SU-DHL-6 (cell line): Measurements from ENCODE around the gene DROSHA.
"Not testable (repeated sequence)": the region's sequence is repeated elsewhere in the genome, so short reads cannot be mapped to it uniquely, and the experiment has no call there.

ENCODE experiments used
- H2AFZ ChIP-seq: fragments of 200-600 bp; sonication (generic); 2 replicates; pipeline ENCODE4 v1.6.1; 2014; ENCODE audit warnings: low read depth, mild to moderate bottlenecking, moderate library complexity, mixed read lengths, antibody characterized with exemption, low read length; ENCODE audit not compliant: severe bottlenecking
- H3F3A ChIP-seq: fragments of 200-600 bp; shearing (Covaris generic); 2 replicates; pipeline ENCODE4 v1.6.0; 2016; ENCODE audit warnings: antibody characterized with exemption, mild to moderate bottlenecking; ENCODE audit not compliant: insufficient read depth
- H3K27ac ChIP-seq: fragments of 200-600 bp; sonication (generic); 2 replicates; pipeline ENCODE4 v1.5.1; 2016; ENCODE audit warnings: low read depth, mild to moderate bottlenecking, low read length, moderate library complexity, mixed read lengths
- H3K27me3 ChIP-seq: fragments of 200-600 bp; sonication (generic), shearing (Covaris generic); 2 replicates; pipeline ENCODE4 v1.6.0; 2014; ENCODE audit warnings: mild to moderate bottlenecking, low read length
- H3K36me3 ChIP-seq: fragments of 200-600 bp; sonication (generic); 2 replicates; pipeline ENCODE4 v1.6.1; 2014; ENCODE audit warnings: mild to moderate bottlenecking, low read length, mixed read lengths
- H3K4me2 ChIP-seq: fragments of 300-600, 200-600 bp; shearing (Covaris generic), sonication (generic); 2 replicates; pipeline ENCODE4 v1.6.0; 2014; ENCODE audit warnings: low read length, low read depth, mild to moderate bottlenecking; ENCODE audit not compliant: poor library complexity, severe bottlenecking
- H3K4me3 ChIP-seq: fragments of 200-600 bp; sonication (generic); 2 replicates; pipeline ENCODE4 v1.5.1; 2014; ENCODE audit warnings: antibody characterized with exemption, low read length, mild to moderate bottlenecking, mixed read lengths; ENCODE audit not compliant: insufficient read depth, poor library complexity, severe bottlenecking
- H3K79me2 ChIP-seq: fragments of 200-600 bp; sonication (generic); 2 replicates; pipeline ENCODE4 v1.6.1; 2014; ENCODE audit warnings: mild to moderate bottlenecking, low read length, moderate library complexity; ENCODE audit not compliant: insufficient read depth
- H3K9ac ChIP-seq: fragments of 200-600 bp; sonication (generic); 2 replicates; pipeline ENCODE4 v1.7.0; 2014; ENCODE audit warnings: mild to moderate bottlenecking, low read length
- H3K9me2 ChIP-seq: fragments of 200-600 bp; sonication (generic); replicated peaks from 2 replicates; pipeline ENCODE4 v1.6.1; 2014; ENCODE audit warnings: low read length; ENCODE audit not compliant: insufficient read depth
- H3K9me3 ChIP-seq: fragments of 200-600 bp; sonication (generic); 2 replicates; pipeline ENCODE4 v1.6.1; 2014; ENCODE audit warnings: low read length, mixed read lengths; ENCODE audit not compliant: insufficient read depth
- H4K20me1 ChIP-seq: fragments of 200-600 bp; sonication (generic); 2 replicates; pipeline ENCODE4 v1.6.1; 2014; ENCODE audit warnings: low read depth, mild to moderate bottlenecking, antibody characterized with exemption, low read length, moderate library complexity, mixed read lengths
- CTCF ChIP-seq: fragments of 200-600 bp; sonication (generic); IDR thresholded peaks from one replicate; pipeline ENCODE4 v1.5.1; 2017; ENCODE audit warnings: antibody characterized with exemption, mild to moderate bottlenecking, low read length, moderate library complexity; ENCODE audit not compliant: insufficient read depth, poor library complexity, severe bottlenecking
- EZH2phosphoT487 ChIP-seq: fragments of 200-600 bp; sonication (generic), shearing (Covaris generic); conservative IDR thresholded peaks from 2 replicates; pipeline ENCODE4 v1.6.1; 2018; ENCODE audit warnings: mild to moderate bottlenecking, antibody characterized with exemption, low read length, moderate library complexity, mixed read lengths

DROSHA gene

GRCh38 chr5:31553863-31554262, 22.0 kb upstream of the DROSHA start:
- H3K36me3 ChIP-seq = peaks cover 13% of the 10 kb centered on the region
- H3K27ac ChIP-seq = no peak overlapping the region
- H2AFZ ChIP-seq = no peak overlapping the region
- TF ChIP-seq CTCF (no peak), EZH2phosphoT487 (no peak)
- H3F3A ChIP-seq = no peaks in the 10 kb centered on the region
- H3K9me2 ChIP-seq = no peaks in the 10 kb centered on the region
- no peaks in the 10 kb centered on the region for H3K79me2 ChIP-seq
- no peaks in the 10 kb centered on the region for H4K20me1 ChIP-seq
- H3K27me3 ChIP-seq = no peaks in the 10 kb centered on the region
- no peak overlapping the region for H3K9ac ChIP-seq
- H3K9me3 ChIP-seq = no peaks in the 10 kb centered on the region
- H3K4me3 ChIP-seq = no peak overlapping the region
- H3K4me2 ChIP-seq = no peak overlapping the region

GRCh38 chr5:31551878-31552277, 20.0 kb upstream of the DROSHA start:
- Histone ChIP-seq H3K9me2 (no peaks in the 10 kb centered on the region), H2AFZ (no peak overlapping the region), H3K4me2 (no peak overlapping the region)

GRCh38 chr5:31549114-31549513, 17.2 kb upstream of the DROSHA start:
- not testable (repeated sequence) for H3K4me3 ChIP-seq, H3F3A ChIP-seq, H3K79me2 ChIP-seq, H3K9me3 ChIP-seq, H2AFZ ChIP-seq, H3K27ac ChIP-seq, H3K4me2 ChIP-seq, H3K9ac ChIP-seq, H3K9me2 ChIP-seq, H4K20me1 ChIP-seq, H3K27me3 ChIP-seq
- H3K36me3 ChIP-seq = peaks cover 23% of the 10 kb centered on the region

More at GRCh38 chr5:31551878-31552277, 20.0 kb upstream of the DROSHA start:
- Histone ChIP-seq H3K36me3 (peaks cover 13% of the 10 kb centered on the region), H3K4me3 (no peak overlapping the region), H3F3A (no peaks in the 10 kb centered on the region), H3K27ac (no peak overlapping the region), H3K9me3 (no peaks in the 10 kb centered on the region), H3K79me2 (no peaks in the 10 kb centered on the region), H3K9ac (no peak overlapping the region), H3K27me3 (no peaks in the 10 kb centered on the region), H4K20me1 (no peaks in the 10 kb centered on the region)
- no peak for TF ChIP-seq EZH2phosphoT487
- no peak for TF ChIP-seq CTCF

GRCh38 chr5:31537851-31538250, 6.0 kb upstream of the DROSHA start:
- Histone ChIP-seq H4K20me1 (no peaks in the 10 kb centered on the region), H3K4me2 (no peak overlapping the region), H3K9ac (no peak overlapping the region), H3K27ac (no peak overlapping the region), H3K9me3 (no peaks in the 10 kb centered on the region), H3K36me3 (peaks cover 53% of the 10 kb centered on the region), H3K4me3 (no peak overlapping the region), H2AFZ (no peak overlapping the region), H3K27me3 (no peaks in the 10 kb centered on the region), H3K9me2 (no peaks in the 10 kb centered on the region), H3K79me2 (peaks cover 14% of the 10 kb centered on the region), H3F3A (no peaks in the 10 kb centered on the region)
- TF ChIP-seq EZH2phosphoT487 (no peak), CTCF (no peak)
